ENCODE data around the gene NKD2.
"Not testable (repeated sequence)": the region's sequence is repeated elsewhere in the genome, so short reads cannot be mapped to it uniquely, and the experiment has no call there.

NKD2 gene

DNA sequence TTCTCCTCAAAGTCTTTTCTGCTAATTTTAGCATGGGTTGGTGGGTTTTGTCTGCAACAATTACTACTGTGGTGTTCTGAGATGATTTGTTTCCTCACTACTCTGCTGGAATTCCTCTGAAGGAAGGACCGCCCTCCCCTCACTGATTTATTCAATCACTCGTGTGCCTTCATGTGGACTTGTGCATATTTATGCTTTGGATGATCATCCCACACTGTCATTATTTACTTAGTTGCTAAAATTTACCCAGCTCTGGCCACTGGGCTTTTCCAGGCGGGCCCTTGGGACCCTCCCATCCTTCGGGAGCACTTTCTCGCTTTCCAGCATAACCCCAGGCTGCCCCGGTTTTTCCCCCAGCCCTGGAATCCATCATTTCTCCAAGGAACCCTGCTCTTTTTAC is 41.7 kb upstream of the NKD2 start:
- Histone ChIP-seq H3K79me2 (no peaks in the 10 kb centered on the region), H3K4me3 (ENCODE audit: low read depth, low read length) (no peak overlapping the region), H3K9ac (no peak overlapping the region), H3K4me1 (no peaks in the 10 kb centered on the region), H3K27me3 (ENCODE audit: control insufficient read depth, insufficient read depth, low read length) (no peaks in the 10 kb centered on the region), H3K27ac (no peak overlapping the region), H3K9me3 (ENCODE audit: control insufficient read depth, low read length) (no peaks in the 10 kb centered on the region), H2AFZ (no peak overlapping the region), H3K4me2 (ENCODE audit: low read length) (no peak overlapping the region), H3K36me3 (ENCODE audit: control insufficient read depth, insufficient read depth, low read length) (no peaks in the 10 kb centered on the region)
- TF ChIP-seq, protein P1, sequence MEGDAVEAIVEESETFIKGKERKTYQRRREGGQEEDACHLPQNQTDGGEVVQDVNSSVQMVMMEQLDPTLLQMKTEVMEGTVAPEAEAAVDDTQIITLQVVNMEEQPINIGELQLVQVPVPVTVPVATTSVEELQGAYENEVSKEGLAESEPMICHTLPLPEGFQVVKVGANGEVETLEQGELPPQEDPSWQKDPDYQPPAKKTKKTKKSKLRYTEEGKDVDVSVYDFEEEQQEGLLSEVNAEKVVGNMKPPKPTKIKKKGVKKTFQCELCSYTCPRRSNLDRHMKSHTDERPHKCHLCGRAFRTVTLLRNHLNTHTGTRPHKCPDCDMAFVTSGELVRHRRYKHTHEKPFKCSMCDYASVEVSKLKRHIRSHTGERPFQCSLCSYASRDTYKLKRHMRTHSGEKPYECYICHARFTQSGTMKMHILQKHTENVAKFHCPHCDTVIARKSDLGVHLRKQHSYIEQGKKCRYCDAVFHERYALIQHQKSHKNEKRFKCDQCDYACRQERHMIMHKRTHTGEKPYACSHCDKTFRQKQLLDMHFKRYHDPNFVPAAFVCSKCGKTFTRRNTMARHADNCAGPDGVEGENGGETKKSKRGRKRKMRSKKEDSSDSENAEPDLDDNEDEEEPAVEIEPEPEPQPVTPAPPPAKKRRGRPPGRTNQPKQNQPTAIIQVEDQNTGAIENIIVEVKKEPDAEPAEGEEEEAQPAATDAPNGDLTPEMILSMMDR (IDR thresholded peaks at IDR 0.05): no peak

DNA sequence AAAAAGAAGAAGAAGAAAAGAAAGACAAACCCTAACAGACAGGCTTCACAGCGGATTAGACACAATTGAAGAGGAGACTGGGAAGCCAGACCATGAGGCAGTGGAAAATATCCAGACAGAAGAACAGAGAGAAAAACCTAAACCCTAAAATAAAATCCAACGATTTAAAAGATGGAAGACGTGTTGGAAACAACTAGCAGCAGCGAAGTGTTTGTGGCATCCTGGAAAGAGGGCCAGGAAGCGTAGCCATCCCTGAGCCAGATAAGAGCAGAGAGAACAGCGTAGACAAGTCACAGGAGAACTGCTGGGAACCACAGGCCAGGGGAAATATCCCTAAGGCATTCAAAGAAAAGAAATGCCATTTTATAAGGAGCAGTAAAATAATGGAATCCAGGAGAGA is 39.7 kb upstream of the NKD2 start:
- Histone ChIP-seq H3K36me3 (ENCODE audit: control insufficient read depth, insufficient read depth, low read length) (no peaks in the 10 kb centered on the region), H3K9me3 (ENCODE audit: control insufficient read depth, low read length) (no peaks in the 10 kb centered on the region), H3K4me3 (ENCODE audit: low read depth, low read length) (no peak overlapping the region), H3K4me1 (no peaks in the 10 kb centered on the region), H2AFZ (no peak overlapping the region), H3K4me2 (ENCODE audit: low read length) (no peak overlapping the region), H3K79me2 (no peaks in the 10 kb centered on the region), H3K27me3 (ENCODE audit: control insufficient read depth, insufficient read depth, low read length) (no peaks in the 10 kb centered on the region), H3K27ac (no peak overlapping the region), H3K9ac (no peak overlapping the region)
- TF ChIP-seq, protein P1 (IDR thresholded peaks at IDR 0.05): no peak

DNA sequence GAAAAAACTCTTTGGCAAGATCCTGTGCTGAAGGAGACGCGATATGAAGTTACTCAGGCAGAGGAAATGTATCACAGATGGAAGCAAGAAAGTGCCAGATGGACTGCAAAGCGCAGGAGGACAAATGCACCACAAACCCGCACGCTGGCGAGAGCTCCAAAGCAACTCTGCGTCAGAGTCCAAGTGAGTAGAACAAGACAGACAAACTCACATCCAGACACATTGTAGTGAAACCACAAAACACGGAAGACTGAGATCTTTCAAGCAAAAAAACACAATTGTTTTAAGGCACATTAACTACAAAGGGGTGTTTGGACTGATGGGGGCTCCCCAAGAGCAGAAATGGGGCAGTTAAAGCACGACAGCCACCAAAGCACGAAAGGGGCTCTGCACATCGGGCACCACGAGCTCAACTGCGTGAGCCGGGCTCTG is 39.2 kb upstream of the NKD2 start:
- Histone ChIP-seq H3K9me3 (ENCODE audit: control insufficient read depth, low read length) (no peaks in the 10 kb centered on the region), H3K36me3 (ENCODE audit: control insufficient read depth, insufficient read depth, low read length) (no peaks in the 10 kb centered on the region), H3K79me2 (no peaks in the 10 kb centered on the region), H3K27me3 (ENCODE audit: control insufficient read depth, insufficient read depth, low read length) (no peaks in the 10 kb centered on the region), H3K9ac (no peak overlapping the region), H3K27ac (no peak overlapping the region), H3K4me2 (ENCODE audit: low read length) (no peak overlapping the region), H2AFZ (no peak overlapping the region), H3K4me1 (no peaks in the 10 kb centered on the region), H3K4me3 (ENCODE audit: low read depth, low read length) (no peak overlapping the region)
- TF ChIP-seq, protein P1 (IDR thresholded peaks at IDR 0.05): no peak

DNA sequence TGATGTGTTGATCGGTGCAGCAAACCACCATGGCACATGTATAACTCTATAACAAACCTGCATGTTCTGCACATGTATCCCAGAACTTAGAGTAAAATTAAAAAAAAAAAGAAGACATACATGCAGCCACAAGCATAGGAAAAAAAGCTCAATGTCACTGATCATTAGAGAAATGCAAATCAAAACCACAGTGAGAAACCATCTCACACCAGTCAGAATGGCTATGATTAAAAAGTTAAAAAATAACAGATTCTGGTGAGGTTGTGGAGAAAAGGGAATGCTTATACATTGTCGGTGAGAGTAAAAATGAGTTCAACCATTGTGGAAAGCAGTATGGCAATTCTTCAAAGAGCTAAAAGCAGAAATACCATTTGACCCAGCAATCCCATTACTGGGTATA is 36.0 kb upstream of the NKD2 start:
- not testable (repeated sequence) for H3K9me3 ChIP-seq (ENCODE audit: control insufficient read depth, low read length); H3K9ac ChIP-seq; H3K36me3 ChIP-seq (ENCODE audit: control insufficient read depth, insufficient read depth, low read length); H2AFZ ChIP-seq; H3K4me3 ChIP-seq (ENCODE audit: low read depth, low read length); H3K4me1 ChIP-seq; H3K27ac ChIP-seq; H3K27me3 ChIP-seq (ENCODE audit: control insufficient read depth, insufficient read depth, low read length); H3K4me2 ChIP-seq (ENCODE audit: low read length); H3K79me2 ChIP-seq

DNA sequence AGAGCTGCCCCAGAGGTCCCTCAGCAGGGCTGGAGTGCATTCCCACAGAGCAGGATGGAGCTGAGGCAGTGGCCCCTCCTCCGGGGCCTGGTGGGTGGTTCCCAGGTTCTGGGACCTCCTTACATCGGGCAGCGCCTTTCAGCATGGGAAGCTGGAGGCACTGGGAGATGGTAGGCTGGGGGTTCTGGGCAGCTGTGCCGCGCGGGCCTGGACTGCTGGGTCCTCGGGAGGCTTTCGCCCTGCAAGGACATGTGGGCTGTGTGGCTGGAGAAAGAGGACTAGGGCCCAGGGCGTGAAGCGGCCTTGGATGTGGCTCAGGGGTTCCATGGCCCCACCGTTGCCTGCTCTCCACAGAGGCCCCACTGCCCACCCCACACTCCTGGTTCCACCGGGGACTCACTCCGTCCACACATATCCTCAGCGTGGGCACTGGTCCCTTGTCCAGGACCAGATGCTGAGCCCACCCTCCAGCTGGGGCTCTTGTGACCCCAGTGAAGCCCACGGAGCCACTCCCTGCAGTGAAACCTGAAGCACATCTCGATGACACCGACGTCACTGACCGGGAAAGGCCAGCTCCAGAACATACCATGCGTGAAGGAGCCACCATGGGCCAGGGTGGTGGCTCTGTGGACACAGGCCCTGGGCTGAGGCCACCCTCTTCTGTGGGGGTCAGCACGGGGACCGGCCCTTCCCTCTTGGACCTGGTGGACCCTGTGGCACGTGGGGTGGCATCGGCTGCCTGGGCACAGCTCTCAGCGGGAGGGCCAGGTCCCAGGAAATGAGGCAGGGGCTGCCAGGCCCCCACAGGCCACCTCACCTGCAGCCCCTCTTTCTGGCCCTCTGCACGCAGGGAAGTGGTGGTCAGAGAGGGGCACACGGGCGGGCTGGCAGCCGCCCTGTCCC is 31.5 kb upstream of the NKD2 start:
- no peak overlapping the region for H3K27ac ChIP-seq
- H3K79me2 ChIP-seq: no peaks in the 10 kb centered on the region
- H3K4me2 ChIP-seq (ENCODE audit: low read length): no peak overlapping the region
- H3K9ac ChIP-seq: no peak overlapping the region
- no peak overlapping the region for H2AFZ ChIP-seq
- H3K9me3 ChIP-seq (ENCODE audit: control insufficient read depth, low read length): no peaks in the 10 kb centered on the region
- TF ChIP-seq, protein P1 (IDR thresholded peaks at IDR 0.05): no peak
- no peaks in the 10 kb centered on the region for H3K27me3 ChIP-seq (ENCODE audit: control insufficient read depth, insufficient read depth, low read length)
- no peaks in the 10 kb centered on the region for H3K36me3 ChIP-seq (ENCODE audit: control insufficient read depth, insufficient read depth, low read length)
- H3K4me3 ChIP-seq (ENCODE audit: low read depth, low read length): no peak overlapping the region
- no peaks in the 10 kb centered on the region for H3K4me1 ChIP-seq

Measured in parathyroid adenoma (tissue), 2 donors.